Activated CD8-positive, alpha-beta memory T cell treated with anti-CD3 and anti-CD28 coated beads for 36 hours (primary cell): ENCODE measurements around the gene TLCD2. TPM values are rescaled to one million over a fixed set of nuclear protein-coding genes. Genes with fewer than 3 reads are reported as not detected.
"Not testable (repeated sequence)": the region's sequence is repeated elsewhere in the genome, so short reads cannot be mapped to it uniquely, and the experiment has no call there.

Experiments
- CTCF ChIA-PET: fragments of 350-600 bp; sonication (Branson Sonifier 250); formaldehyde crosslinking; loops from one replicate; lab custom pipeline; 2021; ENCODE audit warnings: antibody characterized with exemption; lab: Charles Lee
- POLR2A ChIA-PET: fragments of 350-600 bp; sonication (Branson Sonifier 250); formaldehyde crosslinking; loops from one replicate; lab custom pipeline; 2021; ENCODE audit warnings: antibody characterized with exemption; lab: Charles Lee
- total RNA-seq, 2 experiments: library from RNA; stranded (reverse); gene quantifications; one replicate each; pipeline ENCODE4 v1.2.3, GENCODE V29; 2021

The TLCD2 gene, protein sequence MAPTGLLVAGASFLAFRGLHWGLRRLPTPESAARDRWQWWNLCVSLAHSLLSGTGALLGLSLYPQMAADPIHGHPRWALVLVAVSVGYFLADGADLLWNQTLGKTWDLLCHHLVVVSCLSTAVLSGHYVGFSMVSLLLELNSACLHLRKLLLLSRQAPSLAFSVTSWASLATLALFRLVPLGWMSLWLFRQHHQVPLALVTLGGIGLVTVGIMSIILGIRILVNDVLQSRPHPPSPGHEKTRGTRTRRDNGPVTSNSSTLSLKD
- under 1 TPM; 0.08 to 0.21 TPM for total RNA-seq

DNA sequence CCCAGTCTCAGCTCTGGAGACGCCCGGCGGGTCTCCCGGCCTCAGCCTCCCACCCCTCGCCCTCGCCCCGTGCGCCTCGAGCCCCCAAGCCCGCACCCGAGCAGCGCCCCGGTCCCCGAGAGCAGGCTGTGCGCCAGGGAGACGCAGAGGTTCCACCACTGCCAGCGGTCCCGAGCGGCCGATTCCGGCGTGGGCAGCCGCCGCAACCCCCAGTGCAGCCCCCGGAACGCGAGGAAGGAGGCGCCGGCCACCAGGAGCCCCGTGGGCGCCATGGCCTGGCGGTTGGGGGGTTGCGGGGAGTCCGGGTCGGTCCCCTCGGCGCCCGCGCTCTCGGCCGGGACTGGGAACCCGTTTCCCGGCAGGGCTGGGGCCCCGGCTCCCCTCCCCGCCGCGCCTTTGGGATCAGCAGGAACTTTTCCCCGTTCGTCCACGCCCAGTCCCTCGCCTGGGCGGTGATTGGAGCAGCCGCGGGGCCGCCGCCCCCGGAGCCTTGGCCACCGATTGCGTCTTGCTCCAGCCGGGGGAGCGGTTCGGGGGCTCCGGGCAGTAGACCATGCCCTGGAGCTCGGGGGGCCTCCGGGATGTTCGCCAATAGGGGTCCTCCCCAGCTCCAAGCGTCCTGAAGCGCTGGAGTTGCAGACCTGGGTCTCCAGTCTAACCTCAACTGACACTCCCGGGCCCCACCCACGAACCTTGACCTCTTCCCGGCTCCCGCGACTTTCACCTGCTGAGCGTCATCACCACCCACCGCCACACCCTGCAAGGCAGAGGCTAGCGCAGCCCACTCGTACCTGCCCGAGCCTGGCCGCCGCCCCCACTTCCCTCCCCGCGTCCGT lies at the start of gene TLCD2:
Gene TLCD2, minus strand, starts transcription at position 407 of the 836 bp plus-strand sequence. Its CDS starts 135 bp downstream, at position 272.
- CTCF ChIA-PET = no interaction called here
- POLR2A ChIA-PET = no interaction called here

DNA sequence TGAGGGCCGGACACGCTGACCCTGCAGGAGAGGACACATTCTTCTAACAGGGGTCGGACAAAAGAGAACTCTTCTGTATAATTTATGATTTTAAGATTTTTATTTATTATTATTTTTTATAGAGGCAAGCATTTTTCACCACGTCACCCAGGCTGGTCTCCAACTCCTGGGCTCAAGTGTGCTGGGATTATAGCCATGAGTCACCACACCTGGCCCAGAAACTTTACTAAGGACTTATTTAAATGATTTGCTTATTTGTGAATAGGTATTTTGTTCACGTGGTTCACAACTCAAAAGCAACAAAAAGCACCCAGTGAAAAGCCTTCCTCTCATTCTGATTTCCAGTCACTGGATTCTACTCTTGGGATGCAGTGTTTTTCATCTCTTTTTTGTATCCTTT lies 49.4 kb upstream of the TLCD2 start:
- ChIA-PET CTCF (interaction anchor here (1.0 to 1.2 kb wide), 2 partner anchors 10 to 14 kb away, joined by 3 to 4 read pairs; no protein-coding TSS in a partner anchor), POLR2A (no interaction called here)

DNA sequence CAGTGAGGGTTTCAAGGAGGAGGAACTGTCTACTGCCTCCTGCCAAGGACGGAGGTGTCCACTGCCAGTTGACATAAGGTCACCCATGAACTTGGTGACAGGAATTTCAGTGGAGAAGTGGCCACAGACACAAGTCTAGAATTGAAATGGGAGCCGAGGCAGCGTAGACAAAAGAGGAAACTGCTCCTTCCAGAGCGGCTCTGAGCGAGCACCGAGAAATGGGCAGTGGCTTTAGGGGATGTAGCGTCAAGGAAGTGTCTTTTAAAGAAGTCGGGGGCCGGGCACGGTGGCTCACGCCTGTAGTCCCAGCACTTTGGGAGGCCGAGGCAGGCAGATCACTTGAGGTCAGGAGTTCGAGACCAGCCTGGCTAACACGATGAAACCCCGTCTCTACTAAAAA lies 48.6 kb upstream of the TLCD2 start:
- ChIA-PET CTCF (no interaction called here), POLR2A (no interaction called here)

DNA sequence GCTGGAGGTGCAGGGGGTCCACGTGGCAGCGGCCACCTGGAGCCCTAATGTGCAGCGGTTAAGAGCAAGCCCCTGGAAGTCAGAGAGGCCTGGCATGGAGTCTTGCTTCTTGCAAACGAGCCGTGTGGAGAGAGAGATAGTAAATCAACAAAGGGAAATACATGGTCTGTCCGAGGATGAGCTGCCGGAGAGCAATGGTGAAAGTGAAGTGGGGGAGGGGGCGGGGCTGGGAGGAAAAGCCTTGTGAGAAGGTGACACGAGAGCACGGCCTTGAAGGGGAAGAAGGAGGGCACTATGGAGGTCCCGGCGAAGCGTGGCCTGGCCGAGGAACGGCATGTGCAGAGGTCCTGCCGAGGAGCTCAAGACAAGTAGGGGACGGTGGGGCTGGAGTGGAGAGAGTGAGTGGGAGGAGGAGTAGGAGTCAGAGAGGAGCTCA lies 45.7 kb upstream of the TLCD2 start:
- ChIA-PET POLR2A (no interaction called here), CTCF (no interaction called here)

DNA sequence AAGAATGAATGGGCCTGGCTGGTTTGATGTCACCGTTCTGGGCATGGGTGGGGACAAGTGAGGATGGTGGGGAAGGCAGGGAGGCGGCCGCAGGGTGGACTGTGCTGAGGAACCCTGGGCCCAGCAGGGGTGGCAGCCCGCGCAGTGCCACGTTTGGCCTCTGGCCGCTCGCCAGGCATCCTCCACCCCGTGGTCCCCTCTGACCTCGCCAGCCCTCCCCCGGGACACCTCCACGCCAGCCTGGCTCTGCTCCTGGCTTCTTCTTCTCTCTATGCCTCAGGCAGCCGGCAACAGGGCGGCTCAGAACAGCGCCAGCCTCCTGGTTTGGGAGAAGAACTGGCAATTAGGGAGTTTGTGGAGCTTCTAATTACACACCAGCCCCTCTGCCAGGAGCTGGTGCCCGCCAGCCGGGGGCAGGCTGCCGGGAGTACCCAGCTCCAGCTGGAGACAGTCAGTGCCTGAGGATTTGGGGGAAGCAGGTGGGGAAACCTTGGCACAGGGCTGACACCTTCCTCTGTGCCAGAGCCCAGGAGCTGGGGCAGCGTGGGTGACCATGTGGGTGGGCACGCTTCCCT lies 45.2 kb upstream of the TLCD2 start:
- CTCF ChIA-PET = no interaction called here
- POLR2A ChIA-PET = no interaction called here

DNA sequence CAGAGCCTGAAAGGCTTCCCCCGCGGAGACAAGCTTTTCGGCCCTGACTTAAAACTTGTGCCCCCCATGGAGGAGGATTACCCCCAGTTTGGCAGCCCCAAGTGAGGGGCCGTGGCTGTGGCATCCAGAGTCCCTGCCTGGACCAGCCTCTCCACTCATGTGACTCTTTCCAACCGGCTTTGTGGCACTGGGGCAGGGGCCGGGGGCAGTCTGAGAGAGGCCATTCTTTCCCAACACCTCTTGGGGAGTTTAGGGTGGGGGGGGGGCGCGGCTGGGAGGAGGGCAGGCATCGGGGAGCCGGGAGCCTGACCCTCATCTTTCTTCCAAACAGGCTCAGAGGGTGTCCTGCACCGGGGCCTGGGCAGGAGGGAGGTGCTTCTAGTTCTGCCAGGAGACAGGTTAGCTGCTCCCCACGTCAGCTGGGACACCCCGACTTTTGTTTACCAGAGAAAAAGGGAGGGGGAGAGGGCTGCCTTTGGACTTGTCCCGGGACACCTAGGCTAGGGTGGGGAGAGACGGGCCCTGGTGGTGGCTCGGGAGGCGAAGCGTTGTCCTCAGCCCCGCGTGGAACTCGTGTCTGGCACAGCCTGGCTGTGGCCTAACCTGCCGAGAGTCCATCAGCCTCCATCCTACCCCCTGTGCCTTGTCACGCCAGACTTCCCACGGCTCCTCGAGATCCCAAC lies 44.4 kb upstream of the TLCD2 start:
- POLR2A ChIA-PET = interaction anchor here (0.6 kb wide), 1 partner anchor 114 kb away, joined by 3 read pairs; no protein-coding TSS in a partner anchor
- CTCF ChIA-PET = no interaction called here

DNA sequence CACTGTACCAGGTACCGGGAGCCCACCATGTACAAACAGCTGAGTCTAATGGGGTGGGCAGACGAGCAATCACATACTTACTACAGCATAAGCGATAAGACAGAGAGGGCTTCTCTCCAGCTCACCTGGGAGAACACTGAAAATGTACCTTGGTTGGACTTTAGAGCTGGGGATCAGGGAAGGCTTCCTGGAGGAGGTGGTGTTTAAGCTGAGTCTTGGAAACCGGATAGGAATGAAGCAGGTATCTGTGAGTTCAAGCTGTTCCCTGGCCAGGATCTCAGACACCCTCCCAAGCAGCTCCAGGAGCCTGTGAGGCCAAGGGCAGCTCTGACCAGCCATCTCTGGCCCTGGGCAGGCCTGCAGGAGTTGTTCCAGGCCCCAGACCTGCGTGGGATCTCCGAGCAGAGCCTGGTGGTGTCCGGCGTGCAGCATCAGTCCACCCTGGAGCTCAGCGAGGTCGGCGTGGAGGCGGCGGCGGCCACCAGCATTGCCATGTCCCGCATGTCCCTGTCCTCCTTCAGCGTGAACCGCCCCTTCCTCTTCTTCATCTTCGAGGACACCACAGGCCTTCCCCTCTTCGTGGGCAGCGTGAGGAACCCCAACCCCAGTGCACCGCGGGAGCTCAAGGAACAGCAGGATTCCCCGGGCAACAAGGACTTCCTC lies 43.7 kb upstream of the TLCD2 start:
- CTCF ChIA-PET = interaction anchor here (1.8 kb wide), 1 partner anchor 12 kb away, joined by 5 read pairs; no protein-coding TSS in a partner anchor
- POLR2A ChIA-PET = interaction anchor here (0.6 kb wide), 1 partner anchor 115 kb away, joined by 3 read pairs; no protein-coding TSS in a partner anchor

DNA sequence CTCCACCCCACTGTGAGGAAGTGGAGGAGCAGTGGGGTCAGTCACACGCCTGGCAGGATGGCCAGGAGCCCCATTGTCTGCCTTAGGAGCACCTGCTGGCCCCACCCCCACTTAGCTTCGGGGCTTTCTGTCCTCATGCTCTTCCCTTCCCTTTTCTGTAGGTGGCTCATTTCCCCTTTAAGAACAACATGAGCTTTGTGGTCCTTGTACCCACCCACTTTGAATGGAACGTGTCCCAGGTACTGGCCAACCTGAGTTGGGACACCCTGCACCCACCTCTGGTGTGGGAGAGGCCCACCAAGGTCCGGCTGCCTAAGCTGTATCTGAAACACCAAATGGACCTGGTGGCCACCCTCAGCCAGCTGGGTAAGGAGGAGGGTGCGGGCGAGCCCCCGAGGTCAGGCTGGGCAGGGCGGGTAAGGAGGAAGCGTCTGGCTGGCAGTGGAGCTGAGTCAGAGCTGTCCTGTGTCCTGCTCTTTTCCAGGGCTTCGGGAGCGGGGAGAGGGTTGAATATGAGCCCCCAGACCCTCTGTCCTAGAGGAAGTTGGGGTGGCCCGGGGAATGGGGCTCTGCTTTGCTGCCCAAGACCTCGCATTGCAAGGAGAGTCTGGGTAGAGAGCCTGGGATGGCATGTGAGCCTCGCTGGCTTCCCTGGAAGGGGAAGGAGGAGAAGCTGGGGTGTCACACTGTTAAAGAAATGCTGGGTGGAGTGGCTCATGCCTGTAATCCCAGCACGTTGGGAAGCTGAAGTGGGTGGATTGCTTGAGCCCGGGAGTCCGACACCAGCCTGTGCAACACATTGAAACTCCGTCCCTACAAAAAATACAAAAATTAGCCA lies 42.5 kb upstream of the TLCD2 start:
- POLR2A ChIA-PET = no interaction called here
- CTCF ChIA-PET = interaction anchor here (1.8 kb wide), 1 partner anchor 13 kb away, joined by 5 read pairs; no protein-coding TSS in a partner anchor

DNA sequence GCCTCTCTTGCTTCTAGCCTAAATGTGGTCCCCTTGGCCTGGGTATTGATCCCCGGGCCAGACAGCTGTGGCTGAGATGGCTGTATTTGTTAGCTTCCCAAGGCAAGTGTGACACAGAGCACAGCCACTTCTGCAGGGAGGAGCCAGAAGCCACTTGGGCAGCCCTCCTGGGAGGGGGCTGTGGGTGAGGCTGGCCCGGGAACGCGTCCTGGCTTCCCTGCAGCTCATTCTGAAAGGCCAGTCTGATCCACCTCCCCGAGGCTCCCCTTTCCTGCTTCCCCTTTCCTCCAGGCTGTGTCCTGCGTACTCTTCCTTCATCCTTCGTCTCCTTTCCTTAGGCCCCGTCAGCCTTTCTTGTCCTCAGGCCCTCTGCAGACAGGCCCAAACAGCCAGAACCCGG lies 40.5 kb upstream of the TLCD2 start:
- ChIA-PET CTCF (no interaction called here), POLR2A (no interaction called here)

DNA sequence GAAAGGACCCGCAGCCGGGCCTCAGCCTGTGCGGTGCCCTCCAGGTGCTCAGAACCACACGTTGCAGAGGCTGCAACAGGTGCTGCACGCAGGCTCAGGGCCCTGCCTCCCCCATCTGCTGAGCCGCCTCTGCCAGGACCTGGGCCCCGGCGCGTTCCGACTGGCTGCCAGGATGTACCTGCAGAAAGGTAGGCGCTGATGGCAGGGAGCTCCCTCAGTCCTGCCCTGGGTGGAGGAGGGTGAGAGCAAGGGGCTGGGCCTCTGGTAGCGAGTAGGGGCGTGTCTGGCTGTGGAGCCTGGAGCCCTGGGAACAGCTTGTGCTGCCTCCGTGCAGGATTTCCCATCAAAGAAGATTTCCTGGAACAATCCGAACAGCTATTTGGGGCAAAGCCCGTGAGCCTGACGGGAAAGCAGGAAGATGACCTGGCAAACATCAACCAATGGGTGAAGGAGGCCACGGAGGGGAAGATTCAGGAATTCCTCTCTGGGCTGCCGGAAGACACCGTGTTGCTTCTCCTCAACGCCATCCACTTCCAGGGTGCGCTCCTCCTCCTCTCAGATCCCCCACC lies 36.9 kb upstream of the TLCD2 start:
- CTCF ChIA-PET = no interaction called here
- POLR2A ChIA-PET = no interaction called here

DNA sequence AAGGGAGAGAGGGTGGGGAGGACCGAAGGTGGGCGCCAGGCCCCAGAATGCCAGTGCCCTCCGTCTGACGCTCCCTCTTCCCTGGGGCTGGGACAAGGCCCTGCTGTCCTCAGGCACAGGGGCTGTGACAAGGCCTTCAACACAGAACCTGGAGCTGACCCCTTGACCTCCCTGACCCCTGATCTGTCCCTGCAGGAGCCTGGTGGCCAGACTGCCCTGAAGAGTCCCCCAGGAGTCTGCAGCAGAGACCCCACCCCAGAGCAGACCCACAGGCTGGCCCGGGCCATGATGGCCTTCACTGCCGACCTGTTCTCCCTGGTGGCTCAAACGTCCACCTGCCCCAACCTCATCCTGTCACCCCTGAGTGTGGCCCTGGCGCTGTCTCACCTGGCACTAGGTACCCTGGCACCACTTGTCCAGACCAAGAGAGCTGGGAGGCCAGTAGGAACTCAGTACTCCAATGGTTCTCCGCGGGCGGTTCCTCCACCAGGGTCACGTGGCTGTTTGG lies 35.4 kb upstream of the TLCD2 start:
- ChIA-PET CTCF (interaction anchor here (1.4 kb wide), 1 partner anchor 15 kb away, joined by 3 read pairs; no protein-coding TSS in a partner anchor), POLR2A (no interaction called here)

DNA sequence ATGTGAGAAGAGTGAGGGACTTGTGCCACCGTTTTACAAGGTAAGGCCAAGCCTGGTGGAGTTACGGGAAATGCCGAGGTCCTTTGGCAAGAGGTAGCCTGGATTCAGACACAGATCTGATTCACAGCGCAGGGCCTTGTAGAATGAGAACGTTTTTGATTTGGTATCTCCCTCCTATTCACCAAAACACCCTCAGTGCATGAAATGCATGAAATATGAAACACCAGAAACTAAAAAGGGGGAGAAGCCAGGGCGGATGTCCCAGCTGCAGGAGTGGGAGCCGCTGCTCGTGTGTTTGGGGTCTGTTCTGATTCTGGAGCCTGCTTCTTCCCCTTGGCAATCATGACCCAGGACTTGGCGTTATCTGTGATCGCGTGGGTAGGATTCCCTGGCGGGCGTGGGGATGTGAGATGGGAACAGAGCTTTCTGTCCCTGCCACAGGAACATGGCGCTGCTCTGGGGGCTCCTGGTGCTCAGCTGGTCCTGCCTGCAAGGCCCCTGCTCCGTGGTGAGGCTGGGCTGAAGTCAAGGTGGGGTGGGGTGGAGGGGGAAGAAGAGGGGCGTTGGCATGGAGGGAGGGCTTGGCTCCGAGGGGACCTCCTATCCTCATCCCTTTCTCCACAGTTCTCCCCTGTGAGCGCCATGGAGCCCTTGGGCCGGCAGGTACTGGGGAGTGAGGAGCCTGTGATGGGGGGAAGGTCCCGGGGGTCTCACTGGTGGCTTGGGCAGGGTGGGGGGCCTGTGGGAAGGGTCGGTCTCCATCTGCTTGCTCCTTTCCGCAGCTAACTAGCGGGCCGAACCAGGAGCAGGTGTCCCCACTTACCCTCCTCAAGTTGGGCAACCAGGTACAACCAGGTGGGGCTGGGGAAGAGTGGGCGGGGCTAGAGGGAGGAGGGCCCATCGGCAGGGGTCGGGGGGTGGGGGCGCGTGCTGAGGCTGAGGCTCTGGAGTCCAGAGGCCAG lies 34.7 kb upstream of the TLCD2 start:
- ChIA-PET POLR2A (no interaction called here), CTCF (interaction anchor here (1.4 kb wide), 1 partner anchor 15 kb away, joined by 3 read pairs; no protein-coding TSS in a partner anchor)

DNA sequence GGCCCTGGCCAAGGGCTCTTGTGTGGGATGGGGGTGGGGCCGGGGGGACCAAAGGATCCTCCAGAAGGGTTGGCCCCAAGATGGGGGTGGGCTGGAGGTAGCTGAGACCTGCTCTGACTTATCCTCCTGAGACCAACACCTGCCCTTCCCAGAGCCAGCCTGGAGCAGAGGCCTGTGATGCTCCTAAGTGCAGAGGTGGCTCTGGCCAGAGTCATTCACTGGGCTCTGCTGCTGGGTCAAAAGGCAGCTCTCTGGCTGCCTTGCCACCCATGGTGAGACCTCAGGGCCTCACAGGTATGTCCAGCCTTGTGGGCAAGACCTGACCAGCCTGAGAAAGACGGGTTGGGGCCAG lies 32.9 kb upstream of the TLCD2 start:
- POLR2A ChIA-PET = interaction anchor here (0.6 kb wide), 1 partner anchor 28 kb away, joined by 6 read pairs; no protein-coding TSS in a partner anchor
- CTCF ChIA-PET = no interaction called here

DNA sequence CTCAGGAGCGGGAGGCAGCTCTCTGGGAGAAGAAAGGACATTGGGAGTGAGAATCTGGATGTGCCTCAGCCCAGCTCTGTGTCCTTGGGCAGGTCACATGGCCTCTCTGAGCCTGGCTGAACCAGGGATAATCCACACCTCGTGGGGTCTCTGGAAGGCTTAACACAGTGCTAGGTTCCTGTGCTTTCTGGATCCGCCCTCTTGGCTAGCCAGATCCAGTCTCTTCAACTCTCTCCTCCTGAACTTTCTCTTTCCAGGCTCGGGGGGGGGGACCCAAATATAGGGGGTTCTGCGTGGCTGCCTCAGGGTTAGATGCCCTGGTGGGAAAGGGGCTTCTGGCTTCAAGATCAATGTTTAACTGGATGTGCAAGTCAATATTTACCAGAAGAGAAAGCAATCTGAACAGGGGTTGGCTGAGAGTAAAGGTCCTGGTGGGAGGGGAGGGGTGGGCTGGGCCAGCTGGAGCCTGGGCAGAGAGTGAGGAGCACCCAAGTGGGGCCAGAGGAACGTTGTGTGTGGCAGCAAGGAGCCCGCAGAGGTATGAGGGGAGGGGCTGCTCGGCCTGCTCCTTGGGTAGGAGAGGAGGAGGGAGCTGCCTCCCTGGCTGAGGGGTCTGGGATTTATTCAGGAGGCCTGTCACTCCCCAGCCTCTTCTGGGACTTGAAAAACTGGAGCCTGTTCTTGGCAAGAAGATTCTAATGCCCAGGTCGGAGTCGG lies 32.4 kb upstream of the TLCD2 start, which contains the start of gene SERPINF2:
Gene SERPINF2, plus strand, starts transcription at position 501 of the 717 bp plus-strand sequence. CDS start 2,125 bp downstream, outside the sequence.
- POLR2A ChIA-PET = interaction anchor here (0.6 kb wide), 1 partner anchor 28 kb away, joined by 6 read pairs; no protein-coding TSS in a partner anchor

DNA sequence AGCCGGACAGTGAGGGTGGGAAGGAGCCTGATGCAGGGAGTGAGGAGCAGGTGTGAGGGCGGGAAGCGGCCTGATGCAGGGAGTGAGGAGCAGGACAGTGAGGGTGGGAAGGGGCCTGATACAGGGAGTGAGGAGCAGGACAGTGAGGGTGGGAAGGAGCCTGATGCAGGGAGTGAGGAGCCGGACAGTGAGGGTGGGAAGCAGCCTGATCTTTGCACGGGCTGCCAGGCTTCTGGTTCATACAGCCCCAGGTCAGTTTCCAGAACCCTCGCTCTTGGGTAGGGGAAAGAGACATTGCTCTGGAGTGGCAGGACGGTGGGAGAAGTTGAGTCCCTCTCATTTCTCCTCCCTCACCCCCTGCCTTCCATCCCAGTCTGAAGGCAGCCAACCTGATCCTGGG lies 31.7 kb upstream of the TLCD2 start:
- POLR2A ChIA-PET, CTCF ChIA-PET: not testable (repeated sequence)

More for the DNA sequence above, 32.4 kb upstream of the TLCD2 start, which contains the start of gene SERPINF2:
- CTCF ChIA-PET = no interaction called here
